ENCODE measurements around the gene PTPN23. TPM values are rescaled to one million over a fixed set of nuclear protein-coding genes. Genes with fewer than 3 reads are reported as not detected.

The PTPN23 gene
- total and polyA plus RNA-seq, 2 experiments from 2014 or later: 14.3 to 48.8 TPM

DNA sequence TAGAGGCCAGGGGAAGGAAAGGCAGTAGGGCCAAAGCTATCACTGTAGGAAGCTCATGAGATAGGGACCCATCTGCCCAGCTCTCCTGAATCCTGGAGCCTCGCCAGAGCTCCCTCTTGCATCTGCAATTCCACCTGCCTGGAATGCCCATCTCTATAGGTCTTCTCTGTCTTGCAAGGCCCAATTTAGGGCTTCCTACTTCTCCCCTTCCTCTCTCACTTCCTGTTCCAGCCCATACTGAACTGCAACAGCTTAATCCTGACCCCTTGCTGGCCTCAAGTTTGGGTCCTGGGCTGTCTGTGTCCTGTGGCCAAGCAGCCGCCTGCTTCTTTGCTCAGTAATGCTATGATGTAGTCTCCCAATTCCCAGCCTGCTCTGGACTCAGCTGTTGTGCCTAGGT is 3.6 kb upstream of the PTPN23 start (continued):
- no peak for TF ChIP-seq REST (IDR thresholded peaks at IDR 0.05; ENCODE audit: unreplicated experiment)
- no peak for TF ChIP-seq NANOG (IDR thresholded peaks at IDR 0.05; ENCODE audit: borderline replicate concordance)
- TF ChIP-seq ZNF114 (CRISPR knock-in tag; IDR thresholded peaks at IDR 0.05): no peak
- TF ChIP-seq JUNB (IDR thresholded peaks at IDR 0.05; ENCODE audit: unreplicated experiment): no peak
- no peak for TF ChIP-seq EZH2phosphoT487 (IDR thresholded peaks at IDR 0.05; ENCODE audit: unreplicated experiment)
- no peak for TF ChIP-seq POLR2AphosphoS5 (IDR thresholded peaks at IDR 0.05; ENCODE audit: low read depth)

DNA sequence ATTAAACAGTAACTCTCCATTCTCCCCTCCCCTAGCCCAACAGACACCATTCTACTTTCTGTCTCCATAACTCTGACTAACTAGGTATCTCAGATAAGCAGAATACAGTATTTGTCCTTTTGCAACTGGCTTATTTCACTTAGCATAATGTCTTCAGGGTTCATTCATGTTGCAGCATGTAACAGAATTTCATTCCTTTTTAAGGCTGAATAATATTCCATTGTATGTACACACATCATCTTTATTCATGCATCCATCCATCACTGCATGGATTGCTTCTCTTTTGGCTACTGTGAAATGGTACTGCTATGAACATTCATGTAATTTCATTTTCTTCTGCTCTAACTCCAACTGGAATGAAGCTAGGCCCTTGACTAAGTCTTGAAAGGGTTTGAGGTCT is 2.0 kb upstream of the PTPN23 start:
- ATAC-seq (no peak), DNase-seq (ENCODE audit: low spot score) (no peak)
- Mint-ChIP-seq H3K27ac (no peak overlapping the region), H3K27me3 (ENCODE audit: insufficient read depth, low read depth, poor library complexity) (peaks cover 16% of the 10 kb centered on the region), H3K36me3 (ENCODE audit: low read depth) (peaks cover 2% of the 10 kb centered on the region; the same call in 2 of the 3 replicates), H3K9me3 (no peaks in the 10 kb centered on the region), H3K4me1 (peaks cover 22% of the 10 kb centered on the region), H3K4me3 (no peak overlapping the region)
- Histone ChIP-seq H3K27ac (ENCODE audit: low read depth) (no peak overlapping the region), H3K36me3 (ENCODE audit: insufficient read depth) (no peaks in the 10 kb centered on the region), H3K27me3 (ENCODE audit: insufficient read depth) (no peaks in the 10 kb centered on the region), H3F3A (replicated peaks; ENCODE audit: low read depth) (peaks cover 13% of the 10 kb centered on the region; the same call in 1 of the 2 replicates), H3K4me2 (no peak overlapping the region), H3K9me2 (ENCODE audit: insufficient read depth) (no peaks in the 10 kb centered on the region), H3K4me3 (no peak overlapping the region), H2AFZ (no peak overlapping the region), H4K20me1 (replicated peaks; ENCODE audit: insufficient read depth) (peaks cover 18% of the 10 kb centered on the region; the same call in 1 of the 2 replicates), H3K79me2 (replicated peaks; ENCODE audit: insufficient read depth) (peaks cover 31% of the 10 kb centered on the region), H3K4me1 (ENCODE audit: insufficient read depth) (0 out of 2 replicates have a peak, but pooled peaks cover 4% of the 10 kb centered on the region)
- no peak for TF ChIP-seq EZH2 (IDR thresholded peaks at IDR 0.05; ENCODE audit: low read depth, unreplicated experiment)
- TF ChIP-seq ETS1 (IDR thresholded peaks at IDR 0.05): no peak
- no peak for TF ChIP-seq EZH2phosphoT487 (IDR thresholded peaks at IDR 0.05; ENCODE audit: unreplicated experiment)
- no peak for TF ChIP-seq ZNF114 (CRISPR knock-in tag; IDR thresholded peaks at IDR 0.05)

GRCh38 chr3:47379411-47379899 is 1.4 kb upstream of the PTPN23 start:
- Mint-ChIP-seq H3K9me3 (no peaks in the 10 kb centered on the region), H3K4me3 (peak overlapping the region; percentile 99), H3K36me3 (ENCODE audit: low read depth) (peaks cover 2% of the 10 kb centered on the region; the same call in 2 of the 3 replicates), H3K27ac (peak overlapping the region; percentile 99), H3K4me1 (peaks cover 22% of the 10 kb centered on the region), H3K27me3 (ENCODE audit: insufficient read depth, low read depth, poor library complexity) (peaks cover 16% of the 10 kb centered on the region)
- Histone ChIP-seq H3K27ac (ENCODE audit: low read depth) (no peak overlapping the region), H3K4me3 (peak overlapping the region; percentile 86), H3K79me2 (replicated peaks; ENCODE audit: insufficient read depth) (peaks cover 37% of the 10 kb centered on the region), H3K4me2 (peak overlapping the region; percentile 85), H3K9me2 (ENCODE audit: insufficient read depth) (no peaks in the 10 kb centered on the region), H3K27me3 (ENCODE audit: insufficient read depth) (no peaks in the 10 kb centered on the region), H2AFZ (no peak overlapping the region), H3K4me1 (ENCODE audit: insufficient read depth) (0 out of 2 replicates have a peak, but pooled peaks cover 4% of the 10 kb centered on the region), H3K36me3 (ENCODE audit: insufficient read depth) (no peaks in the 10 kb centered on the region), H3F3A (replicated peaks; ENCODE audit: low read depth) (peaks cover 13% of the 10 kb centered on the region; the same call in 1 of the 2 replicates), H4K20me1 (replicated peaks; ENCODE audit: insufficient read depth) (peaks cover 18% of the 10 kb centered on the region; the same call in 1 of the 2 replicates)
- TF ChIP-seq POLR2AphosphoS5 (IDR thresholded peaks at IDR 0.05; ENCODE audit: low read depth) (no peak), EZH2 (IDR thresholded peaks at IDR 0.05; ENCODE audit: low read depth, unreplicated experiment) (no peak), NANOG (IDR thresholded peaks at IDR 0.05; ENCODE audit: borderline replicate concordance) (no peak), ETS1 (IDR thresholded peaks at IDR 0.05) (no peak), ZNF114 (CRISPR knock-in tag; IDR thresholded peaks at IDR 0.05) (no peak), STAT1 (IDR thresholded peaks at IDR 0.05; ENCODE audit: unreplicated experiment) (no peak), EZH2phosphoT487 (IDR thresholded peaks at IDR 0.05; ENCODE audit: unreplicated experiment) (no peak), ZNF331 (CRISPR knock-in tag; IDR thresholded peaks at IDR 0.05; ENCODE audit: low read depth) (no peak), CREB1 (CRISPR knock-in tag; IDR thresholded peaks at IDR 0.05; ENCODE audit: low read depth) (no peak), JUNB (IDR thresholded peaks at IDR 0.05; ENCODE audit: unreplicated experiment) (no peak)
- TF ChIP-seq, protein P1, sequence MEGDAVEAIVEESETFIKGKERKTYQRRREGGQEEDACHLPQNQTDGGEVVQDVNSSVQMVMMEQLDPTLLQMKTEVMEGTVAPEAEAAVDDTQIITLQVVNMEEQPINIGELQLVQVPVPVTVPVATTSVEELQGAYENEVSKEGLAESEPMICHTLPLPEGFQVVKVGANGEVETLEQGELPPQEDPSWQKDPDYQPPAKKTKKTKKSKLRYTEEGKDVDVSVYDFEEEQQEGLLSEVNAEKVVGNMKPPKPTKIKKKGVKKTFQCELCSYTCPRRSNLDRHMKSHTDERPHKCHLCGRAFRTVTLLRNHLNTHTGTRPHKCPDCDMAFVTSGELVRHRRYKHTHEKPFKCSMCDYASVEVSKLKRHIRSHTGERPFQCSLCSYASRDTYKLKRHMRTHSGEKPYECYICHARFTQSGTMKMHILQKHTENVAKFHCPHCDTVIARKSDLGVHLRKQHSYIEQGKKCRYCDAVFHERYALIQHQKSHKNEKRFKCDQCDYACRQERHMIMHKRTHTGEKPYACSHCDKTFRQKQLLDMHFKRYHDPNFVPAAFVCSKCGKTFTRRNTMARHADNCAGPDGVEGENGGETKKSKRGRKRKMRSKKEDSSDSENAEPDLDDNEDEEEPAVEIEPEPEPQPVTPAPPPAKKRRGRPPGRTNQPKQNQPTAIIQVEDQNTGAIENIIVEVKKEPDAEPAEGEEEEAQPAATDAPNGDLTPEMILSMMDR (conservative IDR thresholded peaks at IDR 0.05; ENCODE audit: low read depth in 2 of 2): no peak
- DNase-seq (ENCODE audit: low spot score) (no peak), ATAC-seq (no peak)

Data from GM23338 (cell line).